Activated naive CD4-positive, alpha-beta T cell treated with anti-CD3 and anti-CD28 coated beads, Interleukin-2, amount 50 U/mL, for 24 hours (primary cell): ENCODE data around the gene LCLAT1.
"Not testable (repeated sequence)": the region's sequence is repeated elsewhere in the genome, so short reads cannot be mapped to it uniquely, and the experiment has no call there.

ENCODE experiments used
- H3K27ac Mint-ChIP-seq: one replicate; pipeline ENCODE4 v1.8.0; 2021; ENCODE audit warnings: mild to moderate bottlenecking, mixed read lengths
- H3K27me3 Mint-ChIP-seq: one replicate; pipeline ENCODE4 v1.8.0; 2021; ENCODE audit warnings: mixed read lengths
- H3K36me3 Mint-ChIP-seq: one replicate; pipeline ENCODE4 v1.8.0; 2021; ENCODE audit warnings: mixed read lengths
- H3K4me1 Mint-ChIP-seq: one replicate; pipeline ENCODE4 v1.8.0; 2021; ENCODE audit warnings: mixed read lengths
- H3K4me3 Mint-ChIP-seq: one replicate; pipeline ENCODE4 v1.8.0; 2021; ENCODE audit warnings: mild to moderate bottlenecking, mixed read lengths
- H3K9me3 Mint-ChIP-seq: one replicate; pipeline ENCODE4 v1.8.0; 2021; ENCODE audit warnings: mixed read lengths

LCLAT1 gene

DNA sequence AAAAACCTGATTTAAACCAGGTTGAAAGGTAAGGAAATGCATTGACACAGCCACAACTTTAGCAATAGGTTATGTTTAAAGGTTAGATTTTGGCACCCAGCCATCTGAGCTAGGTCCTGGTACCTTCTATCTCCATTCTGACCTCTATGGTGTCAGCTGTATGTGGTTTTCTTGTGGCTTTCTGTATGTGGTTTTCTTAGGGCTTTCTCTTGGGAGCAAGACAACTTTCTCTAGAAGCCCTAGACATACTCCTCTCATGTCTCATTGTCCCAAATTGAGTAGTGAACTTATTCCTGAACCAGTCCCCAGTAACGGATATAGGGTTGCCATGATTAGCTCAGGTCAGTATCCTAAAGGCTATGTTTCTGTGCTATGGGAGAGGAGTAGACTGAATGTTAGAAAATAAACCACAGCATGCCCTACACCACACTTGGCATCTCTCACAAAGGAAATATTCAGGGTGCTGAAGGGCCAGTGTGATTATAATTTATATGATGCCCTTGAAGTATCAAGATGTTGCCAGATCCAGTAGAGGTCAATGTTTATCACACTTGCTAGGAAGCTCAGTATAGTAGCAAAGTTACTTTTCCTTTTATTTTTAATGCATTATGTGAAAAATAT lies 184.1 kb downstream of the LCLAT1 start:
- Mint-ChIP-seq H3K4me1 (peaks cover 39% of the 10 kb centered on the region), H3K36me3 (peaks cover 6% of the 10 kb centered on the region), H3K9me3 (no peaks in the 10 kb centered on the region), H3K4me3 (no peak overlapping the region), H3K27ac (no peak overlapping the region), H3K27me3 (no peaks in the 10 kb centered on the region)

DNA sequence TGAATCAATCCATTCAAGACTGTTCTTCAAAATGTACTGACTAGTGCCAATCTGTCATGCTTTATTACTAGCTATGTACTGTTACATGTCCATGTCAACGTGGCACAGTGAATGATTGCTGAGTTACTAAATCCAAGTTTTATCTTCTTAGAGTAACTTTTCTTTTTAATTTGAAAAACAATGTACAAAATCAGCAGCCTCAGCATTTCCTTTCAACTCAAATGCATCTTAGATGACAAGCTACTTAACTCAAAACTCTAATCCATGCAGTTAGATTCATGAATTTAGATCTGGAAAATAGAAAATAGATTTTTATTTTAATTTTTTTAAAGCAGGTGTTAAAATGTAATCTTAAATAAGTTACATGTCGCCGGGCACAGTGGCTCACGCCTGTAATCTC lies 186.0 kb downstream of the LCLAT1 start:
- Mint-ChIP-seq H3K27ac (no peak overlapping the region), H3K4me1 (peaks cover 29% of the 10 kb centered on the region), H3K27me3 (no peaks in the 10 kb centered on the region), H3K9me3 (no peaks in the 10 kb centered on the region), H3K4me3 (no peak overlapping the region), H3K36me3 (peaks cover 2% of the 10 kb centered on the region)

- no peak overlapping the region for H3K4me3 Mint-ChIP-seq
- peaks cover 2% of the 10 kb centered on the region for H3K4me1 Mint-ChIP-seq
- no peak overlapping the region for H3K27ac Mint-ChIP-seq
- no peaks in the 10 kb centered on the region for H3K27me3 Mint-ChIP-seq
- H3K36me3 Mint-ChIP-seq: peaks cover 12% of the 10 kb centered on the region
- H3K9me3 Mint-ChIP-seq: no peaks in the 10 kb centered on the region
Measured at GRCh38 chr2:30636311-30636710, 189.3 kb downstream of the LCLAT1 start.

DNA sequence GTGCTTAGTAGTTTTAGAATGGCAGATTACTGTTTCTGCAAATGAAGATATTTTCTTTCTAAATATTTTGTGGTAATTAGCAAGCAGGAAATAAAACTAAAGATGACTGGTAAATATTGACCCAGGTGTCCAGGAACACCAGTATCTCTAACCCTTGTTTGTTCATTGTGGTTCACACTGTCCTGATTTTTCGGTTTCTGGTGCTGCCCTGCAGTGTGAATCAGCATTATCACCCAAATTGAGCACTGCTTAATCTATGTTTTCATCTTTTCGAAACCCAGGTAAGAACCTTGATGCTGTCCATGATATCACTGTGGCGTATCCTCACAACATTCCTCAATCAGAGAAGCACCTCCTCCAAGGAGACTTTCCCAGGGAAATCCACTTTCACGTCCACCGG lies 192.8 kb downstream of the LCLAT1 start:
- H3K27me3 Mint-ChIP-seq: no peaks in the 10 kb centered on the region
- no peaks in the 10 kb centered on the region for H3K9me3 Mint-ChIP-seq
- no peak overlapping the region for H3K4me3 Mint-ChIP-seq
- H3K27ac Mint-ChIP-seq: no peak overlapping the region
- peaks cover 12% of the 10 kb centered on the region for H3K36me3 Mint-ChIP-seq
- no peaks in the 10 kb centered on the region for H3K4me1 Mint-ChIP-seq

GRCh38 chr2:30641765-30642345 lies 194.8 kb downstream of the LCLAT1 start:
- Mint-ChIP-seq H3K36me3 (peaks cover 10% of the 10 kb centered on the region), H3K9me3 (no peaks in the 10 kb centered on the region), H3K27ac (no peak overlapping the region), H3K4me3 (no peak overlapping the region), H3K4me1 (no peaks in the 10 kb centered on the region), H3K27me3 (no peaks in the 10 kb centered on the region)

DNA sequence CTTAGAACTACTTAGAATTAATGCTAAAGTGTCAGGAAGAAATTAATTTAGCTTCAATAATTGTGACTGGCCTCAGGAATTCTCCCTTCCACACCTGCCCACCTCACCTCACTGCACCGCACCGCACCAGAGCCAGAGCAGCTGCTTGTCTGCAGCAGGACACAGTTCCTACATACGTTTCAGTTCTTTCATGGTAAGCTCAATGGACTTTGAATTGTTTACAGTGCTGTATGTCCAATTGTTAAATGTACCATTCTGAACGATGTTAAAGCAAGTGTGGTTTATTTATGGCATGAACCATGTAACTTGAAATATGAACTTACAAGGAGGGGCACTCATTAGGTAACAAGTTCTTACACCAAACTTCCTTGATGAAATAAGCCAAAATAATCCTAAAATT lies 196.0 kb downstream of the LCLAT1 start:
- H3K36me3 Mint-ChIP-seq: peaks cover 10% of the 10 kb centered on the region
- H3K9me3 Mint-ChIP-seq, H3K4me1 Mint-ChIP-seq, H3K4me3 Mint-ChIP-seq, H3K27me3 Mint-ChIP-seq, H3K27ac Mint-ChIP-seq: not testable (repeated sequence)

- peaks cover 10% of the 10 kb centered on the region for H3K36me3 Mint-ChIP-seq
- no peaks in the 10 kb centered on the region for H3K27me3 Mint-ChIP-seq
- H3K4me3 Mint-ChIP-seq: no peak overlapping the region
- no peaks in the 10 kb centered on the region for H3K4me1 Mint-ChIP-seq
- no peaks in the 10 kb centered on the region for H3K9me3 Mint-ChIP-seq
- H3K27ac Mint-ChIP-seq: no peak overlapping the region
Measured at GRCh38 chr2:30643674-30644073, 196.6 kb downstream of the LCLAT1 start.

DNA sequence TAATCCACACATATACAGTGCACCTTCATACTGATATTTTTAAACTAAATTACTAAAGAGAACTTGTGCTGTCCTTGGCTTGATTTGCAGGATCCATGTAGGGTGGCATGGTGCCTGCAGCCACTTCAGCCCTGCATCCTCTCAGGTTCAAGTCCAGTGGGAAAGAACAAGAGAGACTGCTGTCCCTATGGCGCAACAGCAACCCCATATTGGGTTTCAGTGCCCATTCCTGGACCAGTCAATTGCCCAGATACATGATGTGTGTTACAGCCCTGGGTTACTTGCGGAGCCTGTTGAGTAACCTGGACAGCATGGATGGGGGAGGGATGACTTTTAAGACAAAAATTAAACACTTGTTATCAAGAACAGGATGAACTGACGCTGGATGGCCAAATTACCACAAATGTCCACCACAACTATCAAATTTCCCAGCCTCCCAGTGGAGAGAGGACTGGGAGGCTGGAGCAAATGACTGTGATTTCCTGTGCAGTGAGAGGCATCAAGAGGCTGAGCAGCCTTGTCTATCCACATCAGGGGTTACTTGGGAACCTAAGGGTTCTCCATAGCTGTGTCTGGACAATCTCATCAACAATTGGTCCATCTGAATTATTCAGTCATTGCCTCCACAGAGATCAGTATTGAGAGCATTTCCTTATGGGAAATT lies 198.2 kb downstream of the LCLAT1 start:
- no peaks in the 10 kb centered on the region for H3K27me3 Mint-ChIP-seq
- H3K4me1 Mint-ChIP-seq: no peaks in the 10 kb centered on the region
- H3K36me3 Mint-ChIP-seq: peaks cover 6% of the 10 kb centered on the region
- H3K27ac Mint-ChIP-seq: no peak overlapping the region
- no peaks in the 10 kb centered on the region for H3K9me3 Mint-ChIP-seq
- no peak overlapping the region for H3K4me3 Mint-ChIP-seq

DNA sequence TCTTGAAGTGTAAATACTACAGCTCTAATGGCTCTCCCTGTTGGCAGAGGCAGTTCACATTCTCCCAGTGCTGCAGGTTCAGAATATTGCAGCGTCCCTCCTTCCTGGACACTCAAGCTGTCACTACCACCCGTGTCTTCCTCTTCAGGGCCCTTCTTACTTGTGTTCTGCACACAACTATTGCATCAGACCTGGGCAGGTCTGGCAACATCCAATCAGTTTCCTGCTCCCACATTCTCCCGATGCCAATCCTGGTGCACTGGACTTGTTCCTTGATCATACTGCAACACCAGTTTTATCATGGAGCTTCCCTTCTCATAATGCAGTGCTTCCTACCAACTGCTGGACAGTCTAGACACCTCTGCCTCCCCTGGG lies 198.7 kb downstream of the LCLAT1 start:
- Mint-ChIP-seq H3K4me1 (no peaks in the 10 kb centered on the region), H3K4me3 (no peak overlapping the region), H3K36me3 (peaks cover 2% of the 10 kb centered on the region), H3K27ac (no peak overlapping the region), H3K9me3 (no peaks in the 10 kb centered on the region), H3K27me3 (no peaks in the 10 kb centered on the region)

GRCh38 chr2:30647752-30648457 lies 200.9 kb downstream of the LCLAT1 start:
- H3K27me3 Mint-ChIP-seq: no peaks in the 10 kb centered on the region
- no peak overlapping the region for H3K4me3 Mint-ChIP-seq
- no peaks in the 10 kb centered on the region for H3K9me3 Mint-ChIP-seq
- H3K27ac Mint-ChIP-seq: no peak overlapping the region
- H3K4me1 Mint-ChIP-seq: no peaks in the 10 kb centered on the region
- no peaks in the 10 kb centered on the region for H3K36me3 Mint-ChIP-seq

DNA sequence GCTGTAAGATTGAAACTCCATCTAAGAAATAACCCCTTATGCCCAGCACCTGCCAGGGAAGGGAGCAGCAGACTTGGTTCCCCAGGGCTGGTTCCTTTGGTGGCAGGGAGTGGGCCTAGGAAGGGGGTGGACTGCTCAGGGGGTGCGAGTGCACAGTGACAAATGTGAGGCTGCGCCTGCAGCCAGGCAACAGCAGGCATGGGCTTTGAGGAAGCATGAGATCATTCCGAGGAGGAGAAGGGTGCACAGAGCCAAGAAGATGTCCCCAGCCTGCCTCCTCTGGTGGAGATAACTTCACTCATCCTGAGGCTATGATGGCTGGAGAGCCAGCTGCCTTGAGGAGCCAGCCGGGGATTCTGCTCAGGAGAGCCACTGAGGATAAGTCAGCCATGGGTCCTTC lies 202.2 kb downstream of the LCLAT1 start:
- Mint-ChIP-seq H3K4me3 (no peak overlapping the region), H3K27me3 (no peaks in the 10 kb centered on the region), H3K27ac (no peak overlapping the region), H3K9me3 (no peaks in the 10 kb centered on the region), H3K4me1 (no peaks in the 10 kb centered on the region), H3K36me3 (no peaks in the 10 kb centered on the region)

DNA sequence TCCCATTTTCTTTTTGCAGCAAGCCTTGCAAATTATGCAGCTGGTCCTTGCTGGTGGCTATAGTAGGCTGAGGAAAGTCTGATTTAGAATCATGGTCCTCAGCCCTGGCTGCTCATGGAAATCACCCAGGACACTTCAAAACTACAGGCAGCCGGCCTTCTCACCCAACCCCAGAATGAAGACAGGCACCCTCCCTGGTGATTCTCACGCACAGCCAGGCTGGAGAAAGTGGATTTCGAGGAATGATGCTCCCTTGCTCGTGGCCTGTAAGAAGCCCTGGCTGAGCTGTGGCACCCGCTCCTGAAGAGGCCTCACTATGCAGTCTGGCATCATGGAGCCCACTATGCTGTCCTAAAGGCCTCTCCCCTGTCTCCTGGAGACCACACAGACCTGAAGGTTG lies 202.8 kb downstream of the LCLAT1 start:
- no peak overlapping the region for H3K4me3 Mint-ChIP-seq
- H3K27me3 Mint-ChIP-seq: no peaks in the 10 kb centered on the region
- H3K4me1 Mint-ChIP-seq: no peaks in the 10 kb centered on the region
- no peaks in the 10 kb centered on the region for H3K36me3 Mint-ChIP-seq
- H3K9me3 Mint-ChIP-seq: no peaks in the 10 kb centered on the region
- no peak overlapping the region for H3K27ac Mint-ChIP-seq

- Mint-ChIP-seq H3K4me3 (no peak overlapping the region), H3K27me3 (no peaks in the 10 kb centered on the region), H3K4me1 (no peaks in the 10 kb centered on the region), H3K27ac (no peak overlapping the region), H3K9me3 (no peaks in the 10 kb centered on the region), H3K36me3 (no peaks in the 10 kb centered on the region)
Measured at GRCh38 chr2:30652271-30652915, 205.3 kb downstream of the LCLAT1 start.

DNA sequence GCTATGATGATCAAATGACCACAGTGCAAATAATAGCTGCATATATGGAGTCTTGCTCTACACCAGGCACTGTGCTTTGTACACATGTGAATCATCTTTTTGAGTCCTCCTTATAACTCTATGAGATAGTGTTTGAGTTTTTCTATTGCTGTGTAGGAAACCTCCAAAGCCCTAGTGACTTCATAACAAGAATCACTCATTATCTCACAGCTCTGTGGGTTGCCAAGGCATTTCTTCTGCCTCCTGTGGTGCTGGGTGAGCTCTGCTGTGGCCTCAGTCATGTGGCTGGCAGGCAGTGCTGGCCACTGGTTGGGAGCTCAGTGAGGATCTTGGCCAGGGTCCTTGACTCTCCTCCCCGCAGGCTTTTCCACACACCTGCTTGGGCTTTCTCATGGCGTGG lies 206.8 kb downstream of the LCLAT1 start:
- no peaks in the 10 kb centered on the region for H3K27me3 Mint-ChIP-seq
- H3K9me3 Mint-ChIP-seq: no peaks in the 10 kb centered on the region
- H3K36me3 Mint-ChIP-seq: no peaks in the 10 kb centered on the region
- H3K27ac Mint-ChIP-seq: no peak overlapping the region
- H3K4me1 Mint-ChIP-seq: no peaks in the 10 kb centered on the region
- no peak overlapping the region for H3K4me3 Mint-ChIP-seq

GRCh38 chr2:30654404-30654803 lies 207.4 kb downstream of the LCLAT1 start:
- Mint-ChIP-seq H3K36me3 (no peaks in the 10 kb centered on the region), H3K9me3 (no peaks in the 10 kb centered on the region), H3K4me3 (no peak overlapping the region), H3K4me1 (no peaks in the 10 kb centered on the region), H3K27ac (no peak overlapping the region), H3K27me3 (no peaks in the 10 kb centered on the region)

DNA sequence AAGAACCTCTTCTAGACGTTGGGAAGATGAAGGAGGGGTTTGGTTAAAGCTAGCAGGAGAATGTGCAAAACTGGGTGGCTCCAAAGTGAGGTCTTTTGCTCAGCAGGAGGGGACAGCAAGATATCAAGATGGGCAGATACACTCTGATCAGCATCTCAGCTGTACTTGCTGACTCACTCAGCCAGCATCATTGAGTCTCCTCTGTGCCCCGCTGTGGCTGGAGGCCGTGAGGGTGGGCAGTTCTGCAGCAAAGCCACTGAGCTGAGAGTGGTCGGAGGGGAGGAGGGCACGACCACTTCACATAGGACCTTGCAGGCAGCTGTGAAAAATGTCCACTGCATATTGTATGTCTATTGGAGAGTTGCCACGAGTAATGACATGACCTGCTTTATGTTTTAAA lies 208.2 kb downstream of the LCLAT1 start:
- no peaks in the 10 kb centered on the region for H3K9me3 Mint-ChIP-seq
- H3K36me3 Mint-ChIP-seq: no peaks in the 10 kb centered on the region
- H3K27ac Mint-ChIP-seq: no peak overlapping the region
- no peaks in the 10 kb centered on the region for H3K27me3 Mint-ChIP-seq
- no peak overlapping the region for H3K4me3 Mint-ChIP-seq
- H3K4me1 Mint-ChIP-seq: no peaks in the 10 kb centered on the region
